BJ (cell line): ENCODE results near the gene TRPM2. TPM values are rescaled to one million over a fixed set of nuclear protein-coding genes. Genes with fewer than 3 reads are reported as not detected.

ENCODE experiments used
- CTCF ChIA-PET: fragments of 350-600 bp; formaldehyde crosslinking; extraction: SDS; loops from one replicate; lab custom pipeline; 2021; ENCODE audit warnings: antibody characterized with exemption, inconsistent platforms; lab: Yijun Ruan, JAX
- POLR2A ChIA-PET: fragments of 300-600 bp; sonication (Branson Sonifier 250); formaldehyde crosslinking; extraction: SDS; loops from one replicate; lab custom pipeline; 2021; ENCODE audit warnings: antibody characterized with exemption; lab: Charles Lee
- DNase-seq: peaks from one replicate; pipeline ENCODE4 v3.0.0-alpha.2; 2011; ENCODE audit warnings: low read depth
- H3K27me3 ChIP-seq: 2 replicates; pipeline ENCODE4 v1.6.0; 2011; ENCODE audit warnings: low read length; ENCODE audit not compliant: control insufficient read depth, insufficient read depth
- H3K36me3 ChIP-seq: 2 replicates; pipeline ENCODE4 v1.5.1; 2011; ENCODE audit warnings: low read length; ENCODE audit not compliant: control insufficient read depth, insufficient read depth
- H3K4me3 ChIP-seq: 2 replicates; pipeline ENCODE4 v1.5.1; 2011; ENCODE audit warnings: low read depth, mild to moderate bottlenecking, control low read depth, low read length
- CTCF ChIP-seq: IDR thresholded peaks from 2 replicates; pipeline ENCODE4 v1.5.1; 2011; ENCODE audit warnings: low read depth, mild to moderate bottlenecking, control low read depth, inconsistent platforms, low read length, moderate library complexity; ENCODE audit not compliant: insufficient read depth
- polyA plus RNA-seq: library from polyadenylated mRNA; depleted of rRNA; stranded (reverse); fragments of >200 nt; gene quantifications from 2 replicates; pipeline ENCODE4 v1.2.3, GENCODE V29; 2011; rRNA removed
- small RNA-seq: library from RNA; depleted of rRNA; stranded (forward); fragments of <200 nt; gene quantifications from one replicate; pipeline ENCODE3, GENCODE V24; 2012; ENCODE audit warnings: low replicate concordance, low read depth; ENCODE audit not compliant: insufficient read length

Gene TRPM2
- polyA plus RNA-seq, 1 experiment, result not detected

GRCh38 chr21:44489962-44490361 is 136.5 kb downstream of the TRPM2 start:
- TF ChIP-seq CTCF, result no peak
- no peak for DNase-seq
- POLR2A ChIA-PET, result no interaction called here
- CTCF ChIA-PET, result interaction anchor here (0.6 to 1.6 kb wide), 6 partner anchors 9 to 303 kb away, joined by 3 to 5 read pairs (median 4); no protein-coding TSS in a partner anchor
- no peaks in the 10 kb centered on the region for H3K36me3 ChIP-seq
- no peaks in the 10 kb centered on the region for H3K27me3 ChIP-seq
- H3K4me3 ChIP-seq, result no peak overlapping the region

- no peak for TF ChIP-seq CTCF
- CTCF ChIA-PET, result interaction anchor here (0.8 to 1.6 kb wide), 4 partner anchors 9 to 303 kb away, joined by 4 to 5 read pairs (median 4); no protein-coding TSS in a partner anchor
Observed at GRCh38 chr21:44490405-44490804, 137.0 kb downstream of the TRPM2 start.

DNA sequence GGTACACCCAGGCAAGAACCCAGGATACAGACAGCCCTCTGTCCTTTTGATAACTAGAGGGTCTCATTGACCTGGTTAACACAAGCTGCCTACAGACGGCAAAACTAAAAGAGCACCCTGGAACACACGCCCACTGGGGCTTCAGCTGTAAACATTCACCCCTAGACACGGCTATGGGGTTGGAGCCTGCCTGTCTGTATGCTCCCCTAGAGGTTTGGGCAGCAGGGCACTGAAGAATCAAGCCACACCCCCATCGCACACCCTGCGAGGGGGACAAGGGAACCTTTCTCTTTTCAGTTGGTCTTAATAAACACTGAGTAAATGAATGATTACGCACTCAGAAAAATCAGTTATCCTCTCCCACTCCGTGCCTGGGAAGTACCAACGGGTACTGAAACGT is 137.4 kb downstream of the TRPM2 start:
- Histone ChIP-seq H3K27me3 (no peaks in the 10 kb centered on the region; the same call in 1 of the 2 replicates), H3K4me3 (no peak overlapping the region), H3K36me3 (no peaks in the 10 kb centered on the region)
- DNase-seq, result no peak
- ChIA-PET CTCF (interaction anchor here (0.6 to 1.6 kb wide), 4 partner anchors 11 to 303 kb away, joined by 3 to 5 read pairs (median 4); no protein-coding TSS in a partner anchor), POLR2A (no interaction called here)
- TF ChIP-seq CTCF, result no peak

More at GRCh38 chr21:44490405-44490804, 137.0 kb downstream of the TRPM2 start:
- Histone ChIP-seq H3K27me3 (no peaks in the 10 kb centered on the region), H3K36me3 (no peaks in the 10 kb centered on the region), H3K4me3 (no peak overlapping the region)
- DNase-seq, result no peak
- POLR2A ChIA-PET, result no interaction called here

Small RNAs within 50 kb of the gene (small RNA-seq; reads per million reads assigned to genes)
- not detected for gene RF00285

Other genes with a start within 250 kb of the TRPM2 start
- 12.1 and 20.5 TPM in 2 replicates for gene PWP2, start 246.2 kb upstream of the TRPM2 start, polyA plus RNA-seq
- 54.3 and 60.0 TPM in 2 replicates for gene GATD3, start 219.9 kb upstream of the TRPM2 start, polyA plus RNA-seq
- gene ICOSLG, start 112.7 kb upstream of the TRPM2 start, polyA plus RNA-seq, result 0.27 and 1.3 TPM in 2 replicates
- not detected in 2 replicates for gene DNMT3L, start 91.7 kb upstream of the TRPM2 start, polyA plus RNA-seq
- gene AIRE, start 67.7 kb upstream of the TRPM2 start, polyA plus RNA-seq, result 0.10 and 0.12 TPM in 2 replicates
- gene PFKL, start 53.6 kb upstream of the TRPM2 start, polyA plus RNA-seq, result 85.9 and 152 TPM in 2 replicates
- 8.4 and 13.5 TPM in 2 replicates for gene CFAP410, start 14.2 kb upstream of the TRPM2 start, polyA plus RNA-seq
- 0.42 and 0.59 TPM in 2 replicates for gene LRRC3, start 101.9 kb downstream of the TRPM2 start, polyA plus RNA-seq
- gene KRTAP10-1, start 186.6 kb downstream of the TRPM2 start, polyA plus RNA-seq, result not detected in 2 replicates
- not detected in 2 replicates for gene KRTAP10-2, start 197.9 kb downstream of the TRPM2 start, polyA plus RNA-seq
- not detected in 2 replicates for gene KRTAP10-3, start 205.2 kb downstream of the TRPM2 start, polyA plus RNA-seq
- not detected in 2 replicates for gene KRTAP10-4, start 220.1 kb downstream of the TRPM2 start, polyA plus RNA-seq
- gene KRTAP10-5, start 227.0 kb downstream of the TRPM2 start, polyA plus RNA-seq, result not detected in 2 replicates
- not detected in 2 replicates for gene KRTAP10-6, start 238.9 kb downstream of the TRPM2 start, polyA plus RNA-seq
- gene KRTAP10-7, start 247.0 kb downstream of the TRPM2 start, polyA plus RNA-seq, result not detected in 2 replicates